Measurements from ENCODE around the gene MBD3.
"Not testable (repeated sequence)": the region's sequence is repeated elsewhere in the genome, so short reads cannot be mapped to it uniquely, and the experiment has no call there.

Gene MBD3

GRCh38 chr19:1592755-1593500, at the start of gene MBD3:
Gene MBD3, minus strand, starts transcription at chr19:1592865. Its CDS starts 234 bp downstream, at chr19:1592631.
- H3K4me3 ChIP-seq (ENCODE audit: low read depth, low read length), result peak within 1 kb of the TSS; percentile 73
- TF ChIP-seq, protein P1, sequence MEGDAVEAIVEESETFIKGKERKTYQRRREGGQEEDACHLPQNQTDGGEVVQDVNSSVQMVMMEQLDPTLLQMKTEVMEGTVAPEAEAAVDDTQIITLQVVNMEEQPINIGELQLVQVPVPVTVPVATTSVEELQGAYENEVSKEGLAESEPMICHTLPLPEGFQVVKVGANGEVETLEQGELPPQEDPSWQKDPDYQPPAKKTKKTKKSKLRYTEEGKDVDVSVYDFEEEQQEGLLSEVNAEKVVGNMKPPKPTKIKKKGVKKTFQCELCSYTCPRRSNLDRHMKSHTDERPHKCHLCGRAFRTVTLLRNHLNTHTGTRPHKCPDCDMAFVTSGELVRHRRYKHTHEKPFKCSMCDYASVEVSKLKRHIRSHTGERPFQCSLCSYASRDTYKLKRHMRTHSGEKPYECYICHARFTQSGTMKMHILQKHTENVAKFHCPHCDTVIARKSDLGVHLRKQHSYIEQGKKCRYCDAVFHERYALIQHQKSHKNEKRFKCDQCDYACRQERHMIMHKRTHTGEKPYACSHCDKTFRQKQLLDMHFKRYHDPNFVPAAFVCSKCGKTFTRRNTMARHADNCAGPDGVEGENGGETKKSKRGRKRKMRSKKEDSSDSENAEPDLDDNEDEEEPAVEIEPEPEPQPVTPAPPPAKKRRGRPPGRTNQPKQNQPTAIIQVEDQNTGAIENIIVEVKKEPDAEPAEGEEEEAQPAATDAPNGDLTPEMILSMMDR (IDR thresholded peaks at IDR 0.05; ENCODE audit: low read depth, low read length), result no peak

- H3K4me3 ChIP-seq (ENCODE audit: low read depth, low read length), result not testable (repeated sequence)
Observed at GRCh38 chr19:1640893-1641448, 48.3 kb upstream of the MBD3 start.

DNA sequence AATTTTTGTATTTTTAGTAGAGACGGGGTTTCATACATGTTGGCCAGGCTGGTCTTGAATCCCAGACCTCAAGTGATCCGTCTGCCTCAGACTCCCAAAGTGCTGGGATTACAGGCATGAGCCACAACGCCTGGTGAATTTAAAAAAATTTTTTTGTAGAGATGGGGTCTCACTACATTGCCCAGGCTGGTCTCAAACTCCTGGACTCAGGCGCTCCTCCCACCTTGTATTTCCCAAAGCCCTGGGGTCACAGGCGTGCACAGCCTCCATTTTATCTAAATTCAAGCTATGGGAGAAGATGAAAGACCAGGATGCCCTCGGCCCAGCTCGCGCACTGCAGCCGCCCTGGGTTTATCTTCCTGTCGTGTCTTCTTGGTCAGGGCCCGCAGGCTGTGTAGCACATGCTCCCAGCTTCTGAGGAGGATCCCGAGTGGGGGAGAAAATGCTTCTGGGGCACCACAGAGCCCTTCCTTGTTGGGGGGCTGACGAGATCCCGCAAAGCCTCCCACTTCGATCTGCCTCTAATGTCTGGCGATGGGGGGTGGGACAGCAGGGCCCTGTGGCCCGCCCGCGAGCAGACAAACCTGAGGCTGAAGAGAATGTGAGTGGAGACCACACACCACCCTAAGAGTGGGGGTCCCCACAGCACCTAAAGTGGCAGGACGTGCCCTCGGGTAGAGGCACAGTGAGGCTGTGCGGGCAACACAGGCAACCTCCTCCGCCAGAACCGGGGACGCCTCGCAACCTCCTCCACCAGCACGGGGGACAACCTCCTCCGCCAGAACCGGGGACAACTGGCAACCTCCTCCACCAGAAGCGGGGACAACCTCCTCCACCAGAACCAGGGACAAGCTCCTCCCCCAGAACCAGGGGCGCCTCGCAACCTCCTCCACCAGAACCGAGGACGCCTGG, 43.9 kb upstream of the MBD3 start:
- TF ChIP-seq, protein P1 (IDR thresholded peaks at IDR 0.05; ENCODE audit: low read depth, low read length), result no peak
- no peak overlapping the region for H3K4me3 ChIP-seq (ENCODE audit: low read depth, low read length)

GRCh38 chr19:1634938-1635243, 42.2 kb upstream of the MBD3 start:
- H3K4me3 ChIP-seq (ENCODE audit: low read depth, low read length), result no peak overlapping the region
- TF ChIP-seq, protein P1 (IDR thresholded peaks at IDR 0.05; ENCODE audit: low read depth, low read length), result no peak

GRCh38 chr19:1634242-1634937, 41.7 kb upstream of the MBD3 start:
- no peak overlapping the region for H3K4me3 ChIP-seq (ENCODE audit: low read depth, low read length)
- TF ChIP-seq, protein P1 (IDR thresholded peaks at IDR 0.05; ENCODE audit: low read depth, low read length), result no peak

- TF ChIP-seq, protein P1 (IDR thresholded peaks at IDR 0.05; ENCODE audit: low read depth, low read length), result no peak
- H3K4me3 ChIP-seq (ENCODE audit: low read depth, low read length), result no peak overlapping the region
Observed at GRCh38 chr19:1633269-1633826, 40.7 kb upstream of the MBD3 start.
